Stomach (tissue), 4 donors: ENCODE data around the gene VARS2.

Source experiments
- POLR2A ChIP-seq, 4 donors: fragments of 450-650 bp; IDR thresholded peaks; one replicate each; pipeline ENCODE4 v1.6.1; 2016; ENCODE audit warnings: antibody characterized with exemption in 4 of 4, control low read depth in 2 of 4, mild to moderate bottlenecking in 1 of 4, moderate library complexity in 1 of 4
- TF ChIP-seq, protein P1 (sequence below), 7 experiments: fragments of 450-650 bp in 4 of 7; fragments of 200-600 bp in 3 of 7; sonication (generic) in 3 of 7; IDR thresholded peaks; one replicate each; pipeline ENCODE4 v1.5.1; 2016 to 2019; ENCODE audit warnings: antibody characterized with exemption in 7 of 7, control low read depth in 2 of 7, mild to moderate bottlenecking in 1 of 7

DNA sequence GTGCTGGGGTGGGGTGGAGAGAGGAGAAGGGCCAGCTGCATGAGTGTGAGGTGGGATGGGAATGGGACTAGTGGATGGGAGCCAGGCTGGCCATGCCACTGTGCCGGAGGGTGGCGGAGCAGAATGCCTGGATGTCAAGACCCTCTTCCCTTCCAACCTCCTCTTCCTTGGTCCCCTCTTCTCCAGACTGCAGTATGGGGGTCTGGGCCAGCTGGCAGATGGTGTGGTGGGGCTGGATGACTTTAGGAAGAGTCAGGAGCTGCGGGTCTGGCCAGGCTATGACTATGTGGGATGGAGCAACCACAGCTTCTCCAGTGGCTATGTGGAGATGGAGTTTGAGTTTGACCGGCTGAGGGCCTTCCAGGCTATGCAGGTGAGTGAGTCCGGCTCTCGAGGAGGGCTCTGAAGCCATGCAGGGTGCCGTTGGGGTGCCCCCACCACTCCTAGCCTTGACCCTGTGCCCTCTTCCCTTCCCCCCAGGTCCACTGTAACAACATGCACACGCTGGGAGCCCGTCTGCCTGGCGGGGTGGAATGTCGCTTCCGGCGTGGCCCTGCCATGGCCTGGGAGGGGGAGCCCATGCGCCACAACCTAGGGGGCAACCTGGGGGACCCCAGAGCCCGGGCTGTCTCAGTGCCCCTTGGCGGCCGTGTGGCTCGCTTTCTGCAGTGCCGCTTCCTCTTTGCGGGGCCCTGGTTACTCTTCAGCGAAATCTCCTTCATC, 22.1 kb upstream of the VARS2 start:
- TF ChIP-seq, protein P1, sequence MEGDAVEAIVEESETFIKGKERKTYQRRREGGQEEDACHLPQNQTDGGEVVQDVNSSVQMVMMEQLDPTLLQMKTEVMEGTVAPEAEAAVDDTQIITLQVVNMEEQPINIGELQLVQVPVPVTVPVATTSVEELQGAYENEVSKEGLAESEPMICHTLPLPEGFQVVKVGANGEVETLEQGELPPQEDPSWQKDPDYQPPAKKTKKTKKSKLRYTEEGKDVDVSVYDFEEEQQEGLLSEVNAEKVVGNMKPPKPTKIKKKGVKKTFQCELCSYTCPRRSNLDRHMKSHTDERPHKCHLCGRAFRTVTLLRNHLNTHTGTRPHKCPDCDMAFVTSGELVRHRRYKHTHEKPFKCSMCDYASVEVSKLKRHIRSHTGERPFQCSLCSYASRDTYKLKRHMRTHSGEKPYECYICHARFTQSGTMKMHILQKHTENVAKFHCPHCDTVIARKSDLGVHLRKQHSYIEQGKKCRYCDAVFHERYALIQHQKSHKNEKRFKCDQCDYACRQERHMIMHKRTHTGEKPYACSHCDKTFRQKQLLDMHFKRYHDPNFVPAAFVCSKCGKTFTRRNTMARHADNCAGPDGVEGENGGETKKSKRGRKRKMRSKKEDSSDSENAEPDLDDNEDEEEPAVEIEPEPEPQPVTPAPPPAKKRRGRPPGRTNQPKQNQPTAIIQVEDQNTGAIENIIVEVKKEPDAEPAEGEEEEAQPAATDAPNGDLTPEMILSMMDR (IDR thresholded peaks at IDR 0.05), result no peak
- TF ChIP-seq POLR2A (IDR thresholded peaks at IDR 0.05), result no peak
